ENCODE results near the gene PRSS36.

DNA sequence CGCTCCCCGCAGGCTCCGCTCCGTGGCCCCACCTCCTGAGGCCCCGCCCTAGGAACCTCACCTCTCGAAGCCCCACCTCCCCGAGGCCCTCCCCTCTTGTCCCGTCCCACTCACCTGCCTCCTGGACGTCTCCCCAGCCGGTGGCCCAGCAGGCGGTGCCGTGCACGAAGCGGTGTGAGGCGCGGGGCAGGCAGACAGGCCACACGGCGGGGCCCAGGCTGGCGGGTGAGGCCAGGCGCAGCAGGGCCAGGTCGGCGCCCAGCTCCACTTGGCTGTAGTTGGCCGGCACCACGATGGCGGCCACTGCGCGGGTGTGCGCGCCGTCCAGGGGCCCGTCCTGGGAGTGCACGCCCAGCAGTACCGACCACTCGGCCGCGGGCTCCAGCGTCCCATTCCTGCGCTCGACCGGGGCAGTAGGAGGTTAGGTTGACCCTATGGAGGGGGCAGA lies 1.6 kb downstream of the PRSS36 start:
- TF ChIP-seq MXI1 (conservative IDR thresholded peaks at IDR 0.05; ENCODE audit: poor library complexity, severe bottlenecking) (no peak), POLR2AphosphoS5 (IDR thresholded peaks at IDR 0.05) (no peak), RAD21 (conservative IDR thresholded peaks at IDR 0.05) (no peak), TAF1 (IDR thresholded peaks at IDR 0.05; ENCODE audit: low read depth) (no peak), EZH2 (IDR thresholded peaks at IDR 0.05; ENCODE audit: borderline replicate concordance, insufficient read depth, low read length, poor library complexity, severe bottlenecking) (no peak)
- TF ChIP-seq, protein P1, sequence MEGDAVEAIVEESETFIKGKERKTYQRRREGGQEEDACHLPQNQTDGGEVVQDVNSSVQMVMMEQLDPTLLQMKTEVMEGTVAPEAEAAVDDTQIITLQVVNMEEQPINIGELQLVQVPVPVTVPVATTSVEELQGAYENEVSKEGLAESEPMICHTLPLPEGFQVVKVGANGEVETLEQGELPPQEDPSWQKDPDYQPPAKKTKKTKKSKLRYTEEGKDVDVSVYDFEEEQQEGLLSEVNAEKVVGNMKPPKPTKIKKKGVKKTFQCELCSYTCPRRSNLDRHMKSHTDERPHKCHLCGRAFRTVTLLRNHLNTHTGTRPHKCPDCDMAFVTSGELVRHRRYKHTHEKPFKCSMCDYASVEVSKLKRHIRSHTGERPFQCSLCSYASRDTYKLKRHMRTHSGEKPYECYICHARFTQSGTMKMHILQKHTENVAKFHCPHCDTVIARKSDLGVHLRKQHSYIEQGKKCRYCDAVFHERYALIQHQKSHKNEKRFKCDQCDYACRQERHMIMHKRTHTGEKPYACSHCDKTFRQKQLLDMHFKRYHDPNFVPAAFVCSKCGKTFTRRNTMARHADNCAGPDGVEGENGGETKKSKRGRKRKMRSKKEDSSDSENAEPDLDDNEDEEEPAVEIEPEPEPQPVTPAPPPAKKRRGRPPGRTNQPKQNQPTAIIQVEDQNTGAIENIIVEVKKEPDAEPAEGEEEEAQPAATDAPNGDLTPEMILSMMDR (IDR thresholded peaks at IDR 0.05; ENCODE audit: poor library complexity, severe bottlenecking): no peak

Measured in neural cell (in vitro differentiated cells).